H1 (cell line): ENCODE data around the gene SEL1L2.

Source experiments
- CTCF ChIP-seq, 3 experiments: IDR thresholded peaks; 1 replicate in 2 of 3; 2 replicates in 1 of 3; pipeline versions ENCODE4 v1.5.1 to v1.6.1; 2011; ENCODE audit warnings: low read length in 3 of 3, mild to moderate bottlenecking in 3 of 3, inconsistent platforms in 2 of 3, low read depth in 1 of 3, moderate library complexity in 1 of 3; ENCODE audit not compliant: insufficient read depth in 1 of 3; ENCODE audit errors: control extremely low read depth in 1 of 3
- JUND ChIP-seq: IDR thresholded peaks from 2 replicates; pipeline ENCODE4 v1.6.1; 2011; ENCODE audit warnings: mild to moderate bottlenecking, improper control_type of control experiment, low read length
- POLR2A ChIP-seq, 2 experiments: IDR thresholded peaks; 1 replicate in 1 of 2; 2 replicates in 1 of 2; pipeline ENCODE4 v1.6.1; 2011; ENCODE audit warnings: low read depth in 2 of 2, low read length in 2 of 2, mild to moderate bottlenecking in 2 of 2; ENCODE audit errors: control extremely low read depth in 1 of 2
- SAP30 ChIP-seq: fragments of 300-600 bp; sonication (generic); IDR thresholded peaks from 2 replicates; pipeline ENCODE4 v1.7.1; 2012; ENCODE audit warnings: low read length, moderate library complexity, mild to moderate bottlenecking, inconsistent platforms; ENCODE audit not compliant: insufficient read depth, insufficient replicate concordance
- SP2 ChIP-seq: IDR thresholded peaks from 2 replicates; pipeline ENCODE4 v1.6.1; 2012; ENCODE audit warnings: mild to moderate bottlenecking, low read length, inconsistent platforms
- TAF1 ChIP-seq: IDR thresholded peaks from 2 replicates; pipeline ENCODE4 v1.6.1; 2011; ENCODE audit warnings: mild to moderate bottlenecking, low read depth, low read length
- USF2 ChIP-seq: IDR thresholded peaks from 2 replicates; pipeline ENCODE4 v1.6.1; 2011; ENCODE audit warnings: low read length, improper control_type of control experiment
- YY1 ChIP-seq: IDR thresholded peaks from 2 replicates; pipeline ENCODE4 v1.6.1; 2011; ENCODE audit warnings: low read depth, mild to moderate bottlenecking, low read length

DNA sequence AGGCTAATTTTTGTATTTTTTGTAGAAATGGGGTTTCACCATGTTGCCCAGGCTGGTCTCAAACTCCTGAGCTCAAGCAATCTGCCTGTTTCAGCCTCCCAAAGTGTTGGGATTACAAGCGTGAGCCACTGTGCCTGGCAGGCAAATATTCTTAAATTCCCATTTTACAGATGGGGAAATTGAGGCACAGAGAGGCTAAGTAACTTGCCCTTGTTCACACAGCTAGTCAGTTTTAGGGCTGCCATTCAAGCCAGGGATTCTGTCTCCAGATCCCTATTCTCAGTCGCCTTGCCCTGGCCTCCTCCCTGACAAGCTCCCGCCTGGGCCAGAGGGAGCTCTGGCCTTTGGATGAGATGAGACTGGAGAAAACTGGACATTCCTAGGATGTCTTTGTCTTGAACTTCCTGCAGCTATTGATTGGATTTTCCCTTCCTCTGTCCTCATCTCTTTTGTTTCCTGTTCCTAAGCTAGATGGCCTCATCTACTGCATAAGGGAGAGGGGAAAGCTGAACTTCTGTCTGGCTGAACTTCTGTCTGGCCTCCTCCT lies 115.1 kb downstream of the SEL1L2 start:
- TF ChIP-seq TAF1 (no peak), POLR2A (IDR thresholded peaks at IDR 0.05; ENCODE audit: control extremely low read depth in 1 of 2, low read depth in 2 of 2, low read length in 2 of 2) (no peak), CTCF (IDR thresholded peaks at IDR 0.05; ENCODE audit: control extremely low read depth in 1 of 3, insufficient read depth in 1 of 3, low read depth in 1 of 3, low read length in 3 of 3) (no peak), YY1 (no peak), SP2 (no peak), USF2 (no peak), SAP30 (no peak), JUND (no peak)
